Measurements from ENCODE around the gene DPYD. TPM values are rescaled to one million over a fixed set of nuclear protein-coding genes. Genes with fewer than 3 reads are reported as not detected.

The DPYD gene
- total RNA-seq, 4 donors from 2014 or later, result 30.9 to 66.6 (median 48.2) TPM

DNA sequence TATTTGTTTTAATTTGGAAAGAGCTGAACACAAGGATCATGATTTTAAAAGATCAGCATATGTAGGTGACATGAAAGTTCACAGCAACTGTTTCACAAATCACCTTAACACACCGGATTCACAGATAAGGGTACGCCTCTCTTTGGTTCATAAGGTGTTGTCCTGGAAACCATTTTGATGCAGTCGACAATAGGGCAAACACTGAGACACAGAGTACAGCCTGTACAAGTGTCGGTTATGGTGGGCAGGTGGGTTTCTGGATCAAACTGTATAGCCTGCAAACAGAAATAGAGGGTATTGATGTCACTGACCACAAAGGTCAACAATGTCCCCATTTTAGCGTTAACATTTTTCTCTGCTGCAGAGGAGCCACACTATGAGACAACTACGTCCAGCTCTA is 842.0 kb downstream of the DPYD start:
- Histone ChIP-seq H3K4me1 (no peaks in the 10 kb centered on the region), H3K4me3 (no peak overlapping the region), H3K36me3 (no peaks in the 10 kb centered on the region), H3K27ac (no peak overlapping the region), H3K9me3 (no peaks in the 10 kb centered on the region), H3K27me3 (no peaks in the 10 kb centered on the region)
- no peak for TF ChIP-seq CTCF (IDR thresholded peaks at IDR 0.05)
- intact Hi-C loops (cut with DNase I; ENCODE audit: low total_unique reads), result no loop called here
- no peak for DNase-seq

DNA sequence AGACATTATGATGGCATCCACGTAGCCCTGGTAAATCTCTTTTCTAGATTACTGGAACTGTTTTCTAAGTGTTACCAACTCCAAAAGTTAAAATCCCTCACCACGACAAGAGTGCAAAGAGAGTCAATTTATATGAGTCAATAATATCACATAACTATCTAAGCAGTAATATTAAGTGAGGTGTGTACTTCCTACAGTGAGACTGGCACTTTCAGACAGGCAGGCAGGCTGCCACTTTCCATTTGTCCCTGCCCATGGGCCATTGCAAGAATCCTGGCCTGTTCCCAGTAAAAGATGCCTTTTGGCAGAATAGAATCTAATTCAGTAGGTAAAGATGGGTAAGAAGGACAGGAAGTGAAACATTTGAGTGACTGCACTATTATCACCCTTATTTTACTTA is 843.6 kb downstream of the DPYD start:
- Histone ChIP-seq H3K4me1 (no peaks in the 10 kb centered on the region), H3K36me3 (no peaks in the 10 kb centered on the region), H3K4me3 (no peak overlapping the region), H3K9me3 (no peaks in the 10 kb centered on the region), H3K27me3 (no peaks in the 10 kb centered on the region), H3K27ac (no peak overlapping the region)
- no peak for TF ChIP-seq CTCF (IDR thresholded peaks at IDR 0.05)
- no peak for TF ChIP-seq POLR2A (IDR thresholded peaks at IDR 0.05)
- no peak for DNase-seq
- intact Hi-C loops (cut with DNase I; ENCODE audit: low total_unique reads), result no loop called here

GRCh38 chr1:97074771-97075170 is 846.1 kb downstream of the DPYD start:
- Histone ChIP-seq H3K9me3 (no peaks in the 10 kb centered on the region), H3K36me3 (no peaks in the 10 kb centered on the region), H3K4me3 (no peak overlapping the region), H3K27me3 (no peaks in the 10 kb centered on the region), H3K27ac (no peak overlapping the region), H3K4me1 (no peaks in the 10 kb centered on the region)
- intact Hi-C loops (cut with DNase I; ENCODE audit: low total_unique reads), result no loop called here
- DNase-seq, result no peak
- TF ChIP-seq CTCF (IDR thresholded peaks at IDR 0.05) (no peak), POLR2A (IDR thresholded peaks at IDR 0.05) (no peak)

DNA sequence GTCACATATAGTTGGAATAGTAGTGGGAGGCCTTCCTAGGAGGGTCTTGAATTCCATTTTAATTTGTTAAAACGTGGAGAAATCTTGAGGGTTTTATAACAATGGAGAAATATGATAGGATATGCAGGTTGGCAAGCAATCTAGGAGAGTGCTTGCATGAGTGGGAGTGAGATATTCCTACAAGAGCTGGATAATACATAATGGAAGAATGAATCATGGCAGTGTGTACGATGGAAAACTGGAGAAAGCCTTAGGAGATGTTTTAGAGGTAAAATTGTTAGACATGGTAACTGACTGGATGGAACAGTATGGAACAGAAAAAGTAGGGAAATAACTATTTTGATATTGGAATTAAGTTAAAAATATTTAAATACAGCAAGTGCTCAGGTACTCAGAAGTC is 846.9 kb downstream of the DPYD start:
- H3K4me1 ChIP-seq, result no peaks in the 10 kb centered on the region
- H3K4me3 ChIP-seq, result no peak overlapping the region
- H3K36me3 ChIP-seq, result no peaks in the 10 kb centered on the region
- intact Hi-C loops (cut with DNase I; ENCODE audit: low total_unique reads), result no loop called here
- H3K9me3 ChIP-seq, result no peaks in the 10 kb centered on the region
- no peak for DNase-seq
- H3K27ac ChIP-seq, result no peak overlapping the region
- H3K27me3 ChIP-seq, result no peaks in the 10 kb centered on the region
- TF ChIP-seq CTCF (IDR thresholded peaks at IDR 0.05), result no peak
- TF ChIP-seq POLR2A (IDR thresholded peaks at IDR 0.05), result no peak

DNA sequence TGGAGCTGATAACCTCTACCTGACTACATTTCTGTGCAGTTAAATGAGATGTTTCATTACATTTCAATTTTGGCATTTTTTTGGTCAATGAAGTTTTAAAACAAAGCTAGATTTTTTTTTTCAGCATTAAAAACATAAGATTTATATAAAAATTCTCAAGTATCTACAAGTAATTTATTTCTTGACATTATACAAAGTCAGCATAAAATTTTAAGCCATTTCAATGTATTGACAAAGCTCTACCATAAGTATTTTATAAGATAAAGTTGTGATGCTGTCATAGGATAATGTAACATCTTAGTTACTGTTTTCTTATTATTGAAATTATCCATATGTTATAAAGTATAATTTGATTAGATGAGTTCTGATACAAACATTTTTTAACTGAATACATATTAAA is 847.7 kb downstream of the DPYD start:
- Histone ChIP-seq H3K36me3 (no peaks in the 10 kb centered on the region), H3K27me3 (no peaks in the 10 kb centered on the region), H3K4me1 (no peaks in the 10 kb centered on the region), H3K4me3 (no peak overlapping the region), H3K9me3 (no peaks in the 10 kb centered on the region), H3K27ac (no peak overlapping the region)
- DNase-seq, result no peak
- intact Hi-C loops (cut with DNase I; ENCODE audit: low total_unique reads), result no loop called here
- TF ChIP-seq POLR2A (IDR thresholded peaks at IDR 0.05) (no peak), CTCF (IDR thresholded peaks at IDR 0.05) (no peak)

All from uterus (tissue), 4 donors.